Skeletal muscle cell (primary cell): ENCODE results near the gene MYBPC2.
"Not testable (repeated sequence)": the region's sequence is repeated elsewhere in the genome, so short reads cannot be mapped to it uniquely, and the experiment has no call there.

Experiments used
- DNase-seq: peaks from one replicate; pipeline ENCODE4 v3.0.0-alpha.2; 2010; ENCODE audit warnings: low read depth
- H3K4me3 ChIP-seq: 2 replicates; pipeline ENCODE4 v1.5.1; 2011; ENCODE audit warnings: low read depth, mild to moderate bottlenecking, control low read depth, low read length, moderate library complexity

Gene MYBPC2

GRCh38 chr19:50432221-50433028 lies at the start of gene MYBPC2:
Gene MYBPC2 (plus strand): TSS chr19:50432892. CDS start chr19:50432954, 62 bp downstream.
- H3K4me3 ChIP-seq: peak within 1 kb of the TSS; percentile 52
- DNase-seq: no peak

- no peak for DNase-seq
- H3K4me3 ChIP-seq: peak overlapping the region; percentile 57
Measured at GRCh38 chr19:50383001-50383851, 49.5 kb upstream of the MYBPC2 start.

GRCh38 chr19:50383852-50384684 lies 48.6 kb upstream of the MYBPC2 start, which contains the start of gene POLD1:
Gene POLD1 (plus strand): TSS chr19:50384347. CDS start chr19:50398852, 14,505 bp downstream.
- H3K4me3 ChIP-seq: peak within 1 kb of the TSS; percentile 57
- peak; percentile 89 for DNase-seq

GRCh38 chr19:50384685-50385535 lies 47.8 kb upstream of the MYBPC2 start:
- no peak for DNase-seq
- H3K4me3 ChIP-seq: peak overlapping the region; percentile 57

- DNase-seq: no peak
Measured at GRCh38 chr19:50387176-50387867, 45.4 kb upstream of the MYBPC2 start.

GRCh38 chr19:50387868-50388245 lies 44.8 kb upstream of the MYBPC2 start:
- H3K4me3 ChIP-seq: no peak overlapping the region
- no peak for DNase-seq

More at GRCh38 chr19:50387176-50387867, 45.4 kb upstream of the MYBPC2 start:
- H3K4me3 ChIP-seq: no peak overlapping the region

GRCh38 chr19:50390295-50390694 lies 42.4 kb upstream of the MYBPC2 start:
- H3K4me3 ChIP-seq, DNase-seq: not testable (repeated sequence)

GRCh38 chr19:50390952-50391351 lies 41.7 kb upstream of the MYBPC2 start:
- H3K4me3 ChIP-seq, DNase-seq: not testable (repeated sequence)

- DNase-seq: no peak
Measured at GRCh38 chr19:50392759-50393158, 39.9 kb upstream of the MYBPC2 start.

GRCh38 chr19:50393589-50393988 lies 39.1 kb upstream of the MYBPC2 start:
- DNase-seq: no peak
- no peak overlapping the region for H3K4me3 ChIP-seq

More at GRCh38 chr19:50392759-50393158, 39.9 kb upstream of the MYBPC2 start:
- H3K4me3 ChIP-seq: no peak overlapping the region

GRCh38 chr19:50394017-50394416 lies 38.7 kb upstream of the MYBPC2 start:
- DNase-seq: no peak
- H3K4me3 ChIP-seq: no peak overlapping the region

- DNase-seq: no peak
- no peak overlapping the region for H3K4me3 ChIP-seq
Measured at GRCh38 chr19:50398675-50399367, 33.9 kb upstream of the MYBPC2 start.

- DNase-seq: no peak
- H3K4me3 ChIP-seq: no peak overlapping the region
Measured at GRCh38 chr19:50399368-50399745, 33.3 kb upstream of the MYBPC2 start.

- H3K4me3 ChIP-seq: no peak overlapping the region
- DNase-seq: no peak
Measured at GRCh38 chr19:50401605-50402450, 30.9 kb upstream of the MYBPC2 start.

GRCh38 chr19:50402544-50403301 lies 30.0 kb upstream of the MYBPC2 start:
- no peak overlapping the region for H3K4me3 ChIP-seq
- no peak for DNase-seq
